ENCODE results near the gene CCDC149. TPM values are rescaled to one million over a fixed set of nuclear protein-coding genes. Genes with fewer than 3 reads are reported as not detected.

CCDC149 gene
- total RNA-seq, 1 donor from 2014 or later, result 10.2 TPM

- H3K27ac ChIP-seq (ENCODE audit: low read depth, low read length), result no peak overlapping the region
- no peak for DNase-seq (ENCODE audit: low read depth)
- no peaks in the 10 kb centered on the region for H3K79me2 ChIP-seq (ENCODE audit: insufficient read depth, low read length)
Measured at GRCh38 chr4:24765376-24765988, 147.4 kb downstream of the CCDC149 start.

GRCh38 chr4:24764345-24764744 is 148.5 kb downstream of the CCDC149 start:
- TF ChIP-seq CTCF (IDR thresholded peaks at IDR 0.05; ENCODE audit: insufficient read depth, low read depth, low read length) (no peak), EZH2 (IDR thresholded peaks at IDR 0.05; ENCODE audit: insufficient read depth, low read length) (no peak)
- FAIRE-seq, result no peak
- no peak overlapping the region for H3K27ac ChIP-seq (ENCODE audit: low read depth, low read length)
- Mint-ChIP-seq H3K4me1 (ENCODE audit: low read depth, unreplicated experiment) (peaks cover 23% of the 10 kb centered on the region), H3K27me3 (ENCODE audit: low read depth, unreplicated experiment) (no peaks in the 10 kb centered on the region), H3K36me3 (ENCODE audit: low read depth, unreplicated experiment) (no peaks in the 10 kb centered on the region), H3K4me3 (ENCODE audit: unreplicated experiment) (no peak overlapping the region), H3K27ac (ENCODE audit: unreplicated experiment) (peak overlapping the region; percentile 81), H3K9me3 (ENCODE audit: unreplicated experiment) (peaks cover 2% of the 10 kb centered on the region)
- no peaks in the 10 kb centered on the region for H3K36me3 ChIP-seq (ENCODE audit: insufficient read depth, low read length)
- no peaks in the 10 kb centered on the region for H3K9me3 ChIP-seq (ENCODE audit: insufficient read depth, low read depth, low read length)
- no peak for DNase-seq (ENCODE audit: low read depth)
- peak overlapping the region; percentile 48 for H3K4me2 ChIP-seq (ENCODE audit: low read length)
- H3K9ac ChIP-seq (ENCODE audit: low read length), result no peak overlapping the region
- no peaks in the 10 kb centered on the region for H3K79me2 ChIP-seq (ENCODE audit: insufficient read depth, low read length)
- H3K4me1 ChIP-seq (ENCODE audit: insufficient read depth, low read length), result peaks cover 19% of the 10 kb centered on the region
- H2AFZ ChIP-seq (ENCODE audit: low read depth, low read length), result no peak overlapping the region
- H3K27me3 ChIP-seq (ENCODE audit: insufficient read depth, low read length), result no peaks in the 10 kb centered on the region
- no peak overlapping the region for H3K4me3 ChIP-seq (ENCODE audit: insufficient read depth, low read depth, low read length)
- H4K20me1 ChIP-seq (ENCODE audit: insufficient read depth, low read length), result no peaks in the 10 kb centered on the region

More at GRCh38 chr4:24765376-24765988, 147.4 kb downstream of the CCDC149 start:
- Mint-ChIP-seq H3K27ac (ENCODE audit: unreplicated experiment) (peak overlapping the region; percentile 88), H3K27me3 (ENCODE audit: low read depth, unreplicated experiment) (no peaks in the 10 kb centered on the region), H3K4me3 (ENCODE audit: unreplicated experiment) (no peak overlapping the region), H3K9me3 (ENCODE audit: unreplicated experiment) (no peaks in the 10 kb centered on the region), H3K4me1 (ENCODE audit: low read depth, unreplicated experiment) (peaks cover 34% of the 10 kb centered on the region), H3K36me3 (ENCODE audit: low read depth, unreplicated experiment) (no peaks in the 10 kb centered on the region)
- no peaks in the 10 kb centered on the region for H3K9me3 ChIP-seq (ENCODE audit: insufficient read depth, low read depth, low read length)
- no peak overlapping the region for H2AFZ ChIP-seq (ENCODE audit: low read depth, low read length)
- no peaks in the 10 kb centered on the region for H3K36me3 ChIP-seq (ENCODE audit: insufficient read depth, low read length)
- no peak for TF ChIP-seq EZH2 (IDR thresholded peaks at IDR 0.05; ENCODE audit: insufficient read depth, low read length)
- no peak for TF ChIP-seq CTCF (IDR thresholded peaks at IDR 0.05; ENCODE audit: insufficient read depth, low read depth, low read length)
- H4K20me1 ChIP-seq (ENCODE audit: insufficient read depth, low read length), result no peaks in the 10 kb centered on the region
- H3K27me3 ChIP-seq (ENCODE audit: insufficient read depth, low read length), result no peaks in the 10 kb centered on the region
- H3K4me3 ChIP-seq (ENCODE audit: insufficient read depth, low read depth, low read length), result no peak overlapping the region
- FAIRE-seq, result no peak
- no peak overlapping the region for H3K4me2 ChIP-seq (ENCODE audit: low read length)
- peaks cover 30% of the 10 kb centered on the region for H3K4me1 ChIP-seq (ENCODE audit: insufficient read depth, low read length)
- H3K9ac ChIP-seq (ENCODE audit: low read length), result no peak overlapping the region

- Histone ChIP-seq H3K4me1 (ENCODE audit: insufficient read depth, low read length) (peaks cover 13% of the 10 kb centered on the region), H3K27me3 (ENCODE audit: insufficient read depth, low read length) (no peaks in the 10 kb centered on the region), H3K4me3 (ENCODE audit: insufficient read depth, low read depth, low read length) (peak overlapping the region; percentile 0), H3K4me2 (ENCODE audit: low read length) (peak overlapping the region; percentile 48), H3K27ac (ENCODE audit: low read depth, low read length) (peak overlapping the region; percentile 55), H3K36me3 (ENCODE audit: insufficient read depth, low read length) (no peaks in the 10 kb centered on the region), H3K9ac (ENCODE audit: low read length) (peak overlapping the region; percentile 34), H4K20me1 (ENCODE audit: insufficient read depth, low read length) (no peaks in the 10 kb centered on the region), H3K9me3 (ENCODE audit: insufficient read depth, low read depth, low read length) (no peaks in the 10 kb centered on the region), H2AFZ (ENCODE audit: low read depth, low read length) (no peak overlapping the region), H3K79me2 (ENCODE audit: insufficient read depth, low read length) (no peaks in the 10 kb centered on the region)
- H3K27me3 Mint-ChIP-seq (ENCODE audit: low read depth, unreplicated experiment), result no peaks in the 10 kb centered on the region
- H3K9me3 Mint-ChIP-seq (ENCODE audit: unreplicated experiment), result peaks cover 2% of the 10 kb centered on the region
- H3K4me3 Mint-ChIP-seq (ENCODE audit: unreplicated experiment), result no peak overlapping the region
- H3K36me3 Mint-ChIP-seq (ENCODE audit: low read depth, unreplicated experiment), result no peaks in the 10 kb centered on the region
- peaks cover 18% of the 10 kb centered on the region for H3K4me1 Mint-ChIP-seq (ENCODE audit: low read depth, unreplicated experiment)
- DNase-seq (ENCODE audit: low read depth), result peak; percentile 88
- TF ChIP-seq EZH2 (IDR thresholded peaks at IDR 0.05; ENCODE audit: insufficient read depth, low read length), result no peak
- no peak for TF ChIP-seq CTCF (IDR thresholded peaks at IDR 0.05; ENCODE audit: insufficient read depth, low read depth, low read length)
- H3K27ac Mint-ChIP-seq (ENCODE audit: unreplicated experiment), result peak overlapping the region; percentile 81
- peak; percentile 73 for FAIRE-seq
Measured at GRCh38 chr4:24763631-24764297, 149.1 kb downstream of the CCDC149 start.

All from astrocyte (in vitro differentiated cells and primary cell).